HAP-1 (cell line): ENCODE data around the gene CD226.
"Not testable (repeated sequence)": the region's sequence is repeated elsewhere in the genome, so short reads cannot be mapped to it uniquely, and the experiment has no call there.

Experiments used
- DNase-seq, 2 experiments: peaks; one replicate each; pipeline ENCODE4 v3.0.0-alpha.2; 2016 to 2020; ENCODE audit warnings: low spot score in 2 of 2
- H3K27me3 ChIP-seq: fragments of 250-450 bp; sonication (Bioruptor Pico); 2 replicates; pipeline ENCODE4 v1.5.1; 2020; ENCODE audit warnings: low read depth, mild to moderate bottlenecking, moderate library complexity
- H3K36me3 ChIP-seq: fragments of 250-450 bp; sonication (Bioruptor Pico); replicated peaks from 2 replicates; pipeline ENCODE4 v1.5.1; 2020; ENCODE audit warnings: mild to moderate bottlenecking
- H3K4me1 ChIP-seq: fragments of 250-450 bp; sonication (Bioruptor Pico); 2 replicates; pipeline ENCODE4 v1.5.1; 2020; ENCODE audit warnings: mild to moderate bottlenecking
- H3K4me3 ChIP-seq: fragments of 250-450 bp; sonication (Bioruptor Pico); 2 replicates; pipeline ENCODE4 v1.5.1; 2020; ENCODE audit warnings: mild to moderate bottlenecking, moderate library complexity
- H3K9me3 ChIP-seq: fragments of 250-450 bp; sonication (Bioruptor Pico); 2 replicates; pipeline ENCODE4 v1.5.1; 2020; ENCODE audit warnings: mild to moderate bottlenecking, moderate library complexity
- in situ Hi-C: fragments of 300-500 bp; cut with MboI; formaldehyde crosslinking; loops from 3 replicates; pipeline ENCODE4 v1.14.3; 2020; ENCODE audit warnings: low sequenced_read_pairs, inconsistent platforms, mixed read lengths

CD226 gene

DNA sequence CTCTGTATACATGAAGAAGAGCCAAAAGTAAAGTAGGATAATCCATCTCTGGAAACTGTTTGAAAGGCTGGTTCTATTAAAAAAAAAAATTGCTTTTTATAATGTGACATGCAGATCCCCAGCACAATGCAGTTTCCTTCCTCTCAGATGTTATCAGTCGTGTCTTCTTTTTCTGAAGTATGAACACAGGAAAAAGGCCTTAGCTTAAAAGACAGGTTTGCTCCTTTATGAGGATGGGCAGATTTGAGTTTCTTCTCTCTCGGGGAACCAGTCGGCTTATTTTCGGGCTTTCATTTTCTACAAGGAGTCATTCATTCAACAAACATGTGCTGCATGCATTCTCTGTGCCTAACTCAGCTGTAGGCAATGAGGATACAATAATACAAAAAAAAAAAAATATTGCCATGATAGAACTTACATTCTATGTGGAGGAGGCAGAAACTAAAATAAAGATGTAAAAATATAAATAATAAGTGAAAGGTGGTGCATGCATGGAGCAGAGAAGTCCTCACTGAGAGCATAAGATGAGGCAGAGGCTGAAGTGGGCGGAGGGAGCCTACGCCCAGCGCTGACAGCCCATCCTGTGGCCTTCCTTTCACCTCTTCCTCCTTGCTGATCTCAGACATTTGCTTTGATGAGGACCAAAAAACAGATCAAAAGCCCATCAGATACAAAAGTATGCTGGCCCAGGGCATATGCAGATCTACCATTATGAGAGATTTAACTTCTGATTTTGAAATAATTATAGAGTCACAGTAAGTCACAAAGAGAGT lies at the start of gene CD226:
TSS of gene CD226 (minus strand) at position 513 of the 773 bp plus-strand sequence. CDS start at position 46, 467 bp downstream.
- Histone ChIP-seq H3K9me3 (no peaks in the 10 kb centered on the region), H3K27me3 (no peaks in the 10 kb centered on the region), H3K36me3 (no peaks in the 10 kb centered on the region), H3K4me3 (no peak within 1 kb of the TSS), H3K4me1 (no peaks in the 10 kb centered on the region)
- DNase-seq = no peak
- in situ Hi-C loops = no loop called here

DNA sequence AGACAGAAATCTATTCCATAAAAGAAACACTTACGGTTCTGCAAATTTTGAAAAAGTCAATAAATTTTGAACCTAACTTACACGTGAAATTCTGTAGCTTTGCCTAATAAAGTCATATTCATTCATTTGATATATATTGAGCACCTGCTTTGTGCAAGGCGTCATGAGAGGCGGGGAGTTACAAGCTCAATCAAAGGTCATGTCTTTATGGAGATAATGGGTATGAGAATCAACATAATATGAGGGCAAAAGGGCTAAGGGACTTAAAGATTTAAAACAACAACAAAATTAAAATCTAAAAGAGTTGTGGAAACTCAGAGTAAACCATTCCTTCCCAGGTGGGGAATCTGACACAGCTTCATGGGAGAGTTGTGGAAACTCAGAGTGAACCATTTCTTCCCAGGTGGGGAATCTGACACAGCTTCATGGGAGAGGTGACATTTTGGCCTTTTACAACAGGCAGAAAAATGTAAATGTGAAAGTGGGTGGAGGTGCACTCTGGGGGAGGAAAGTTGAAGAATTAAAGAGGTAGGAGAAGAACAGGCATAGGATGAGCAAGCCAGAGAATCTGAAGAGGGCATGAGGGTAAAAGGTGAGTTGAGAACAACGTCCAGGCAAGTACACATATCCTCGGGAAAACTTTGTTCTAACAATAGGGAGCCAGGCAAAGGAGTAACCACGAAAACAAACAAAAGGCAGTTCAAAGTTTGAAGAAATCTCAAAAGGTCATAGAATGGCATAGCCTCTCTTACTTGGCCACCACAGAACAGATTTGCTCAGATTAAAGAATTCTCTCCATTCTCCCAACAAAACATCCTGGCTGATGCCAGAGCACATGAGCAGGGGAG lies 49.5 kb upstream of the CD226 start:
- H3K27me3 ChIP-seq = no peaks in the 10 kb centered on the region
- no peak for DNase-seq
- no peaks in the 10 kb centered on the region for H3K9me3 ChIP-seq
- H3K4me3 ChIP-seq = no peak overlapping the region
- H3K36me3 ChIP-seq = no peaks in the 10 kb centered on the region
- no peaks in the 10 kb centered on the region for H3K4me1 ChIP-seq
- in situ Hi-C loops = no loop called here

DNA sequence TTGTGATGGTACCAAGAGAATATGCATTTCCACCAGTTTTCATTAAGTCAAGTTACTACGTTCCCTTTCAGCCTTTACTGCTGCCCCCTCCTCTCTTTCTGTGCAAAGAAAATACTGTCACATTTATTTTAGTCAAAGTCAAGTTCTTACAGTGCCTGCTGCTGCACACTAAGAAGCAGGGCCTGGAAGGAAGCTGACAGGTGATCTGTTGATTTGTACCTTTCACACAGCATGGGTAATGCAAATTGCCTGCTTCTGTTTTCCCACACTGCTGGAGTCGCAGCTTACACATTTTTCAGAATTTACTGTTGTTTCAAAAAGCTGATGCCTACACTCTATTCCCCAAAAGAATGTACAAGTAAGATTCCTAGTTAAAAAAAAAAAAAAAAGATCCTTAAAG lies 48.7 kb upstream of the CD226 start:
- no peaks in the 10 kb centered on the region for H3K36me3 ChIP-seq
- no peak for DNase-seq
- H3K27me3 ChIP-seq = no peaks in the 10 kb centered on the region
- H3K4me1 ChIP-seq = no peaks in the 10 kb centered on the region
- no peaks in the 10 kb centered on the region for H3K9me3 ChIP-seq
- H3K4me3 ChIP-seq = no peak overlapping the region
- in situ Hi-C loops = no loop called here

DNA sequence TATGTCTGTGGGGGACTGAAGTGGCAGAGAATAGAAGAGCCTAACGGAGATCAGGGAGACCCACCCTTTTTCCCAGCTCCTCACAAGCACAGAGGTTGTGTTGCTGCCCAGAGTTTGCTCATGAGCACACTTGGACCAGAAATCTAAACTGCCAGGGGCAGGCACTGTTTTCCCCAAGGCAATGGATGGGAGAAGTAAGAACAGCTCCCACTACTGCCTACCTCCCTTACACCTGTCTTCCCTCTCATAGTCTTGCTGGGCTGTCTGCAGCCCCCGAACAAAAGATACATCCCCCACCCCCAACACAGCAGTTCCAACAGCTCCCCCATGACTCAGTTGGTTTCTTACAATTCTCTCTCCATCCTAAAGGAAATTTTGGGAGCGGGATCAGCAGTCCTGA lies 48.1 kb upstream of the CD226 start:
- Histone ChIP-seq H3K36me3 (no peaks in the 10 kb centered on the region), H3K4me3 (no peak overlapping the region), H3K27me3 (no peaks in the 10 kb centered on the region), H3K9me3 (no peaks in the 10 kb centered on the region), H3K4me1 (no peaks in the 10 kb centered on the region)
- in situ Hi-C loops = no loop called here
- DNase-seq = no peak

DNA sequence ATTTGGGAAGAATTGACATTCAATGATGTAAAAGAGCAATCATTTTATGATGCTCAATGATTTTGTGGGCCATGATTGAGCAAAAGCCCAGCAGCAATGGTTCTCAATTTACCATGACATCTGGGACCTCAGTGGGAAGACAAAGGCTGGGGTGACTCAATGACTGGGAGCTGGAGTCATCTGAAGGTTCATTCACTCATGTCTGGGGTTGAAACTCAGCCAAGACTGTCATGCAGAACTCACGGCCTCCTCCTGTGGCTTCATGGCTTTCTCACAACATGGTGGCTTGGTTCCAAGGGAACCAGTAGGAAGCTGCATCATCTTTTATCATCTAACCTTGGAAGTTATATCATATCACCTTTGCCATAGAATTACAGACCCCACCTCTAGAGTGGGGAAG lies 45.1 kb upstream of the CD226 start:
- Histone ChIP-seq H3K4me1 (no peaks in the 10 kb centered on the region), H3K36me3 (no peaks in the 10 kb centered on the region), H3K9me3 (no peaks in the 10 kb centered on the region), H3K4me3 (no peak overlapping the region), H3K27me3 (no peaks in the 10 kb centered on the region)
- no peak for DNase-seq
- in situ Hi-C loops = no loop called here

DNA sequence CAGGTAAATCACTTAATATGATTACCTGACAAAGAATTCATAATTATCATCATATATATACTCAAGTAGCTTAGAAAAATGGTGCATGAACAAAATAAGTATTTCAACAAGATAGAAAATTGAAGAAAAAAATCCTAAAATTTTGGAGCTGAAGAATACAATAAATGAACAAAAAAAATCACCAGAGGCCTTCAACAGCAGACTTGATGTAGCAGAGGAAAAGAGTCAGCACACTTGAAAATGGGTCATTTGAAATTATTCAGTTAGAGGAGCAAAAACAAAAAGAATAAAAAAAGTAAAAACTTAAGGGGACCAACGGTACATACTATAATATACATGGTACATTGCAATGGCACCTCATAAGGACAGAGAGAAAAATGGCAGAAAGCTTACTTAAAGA lies 40.2 kb upstream of the CD226 start:
- no peaks in the 10 kb centered on the region for H3K27me3 ChIP-seq
- H3K4me3 ChIP-seq = no peak overlapping the region
- in situ Hi-C loops = no loop called here
- no peak for DNase-seq
- no peaks in the 10 kb centered on the region for H3K9me3 ChIP-seq
- H3K36me3 ChIP-seq = no peaks in the 10 kb centered on the region
- no peaks in the 10 kb centered on the region for H3K4me1 ChIP-seq

DNA sequence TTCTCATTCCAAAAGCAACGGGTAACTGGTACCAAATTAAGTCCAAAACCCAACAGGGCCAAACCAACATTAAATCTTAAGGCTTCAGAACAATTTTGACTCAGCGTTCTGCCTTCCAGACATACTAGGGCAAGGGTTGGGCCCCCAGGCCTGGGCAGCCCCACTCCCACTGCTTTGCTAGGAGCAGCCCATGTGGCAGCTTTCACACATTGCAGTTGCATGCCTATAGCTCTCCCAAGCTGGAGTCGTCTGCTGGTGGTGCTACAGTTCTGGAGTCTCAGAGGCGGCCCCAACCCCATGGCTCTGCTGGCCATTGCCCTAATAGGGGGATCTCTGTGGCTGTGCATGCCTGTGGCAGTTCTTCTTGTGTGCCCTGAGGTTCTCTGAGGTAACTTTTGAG lies 37.6 kb upstream of the CD226 start:
- H3K4me1 ChIP-seq = no peaks in the 10 kb centered on the region
- no peaks in the 10 kb centered on the region for H3K27me3 ChIP-seq
- no peak overlapping the region for H3K4me3 ChIP-seq
- H3K36me3 ChIP-seq = no peaks in the 10 kb centered on the region
- no peak for DNase-seq
- in situ Hi-C loops = no loop called here
- no peaks in the 10 kb centered on the region for H3K9me3 ChIP-seq

DNA sequence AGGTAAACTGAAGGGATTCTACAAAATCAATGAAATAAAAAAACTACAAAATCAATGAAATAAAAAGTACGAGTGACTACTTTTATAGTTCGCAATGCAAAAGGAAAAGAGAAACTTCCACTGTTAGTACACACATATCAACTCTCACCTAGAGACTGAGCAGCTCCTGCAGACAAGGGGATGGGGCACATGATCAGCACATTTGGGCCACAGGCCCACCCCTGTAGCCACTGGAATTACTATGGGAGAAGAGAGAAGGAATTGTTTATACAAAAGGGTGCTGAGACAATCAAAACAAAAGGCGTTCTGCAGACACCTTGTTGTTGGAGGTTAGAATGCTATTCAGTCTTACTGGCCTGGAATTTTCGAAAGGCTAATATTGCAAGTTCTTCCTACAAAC lies 34.7 kb upstream of the CD226 start:
- Histone ChIP-seq H3K4me1 (no peaks in the 10 kb centered on the region), H3K4me3 (no peak overlapping the region), H3K9me3 (no peaks in the 10 kb centered on the region), H3K36me3 (no peaks in the 10 kb centered on the region), H3K27me3 (no peaks in the 10 kb centered on the region)
- no peak for DNase-seq
- in situ Hi-C loops = no loop called here

DNA sequence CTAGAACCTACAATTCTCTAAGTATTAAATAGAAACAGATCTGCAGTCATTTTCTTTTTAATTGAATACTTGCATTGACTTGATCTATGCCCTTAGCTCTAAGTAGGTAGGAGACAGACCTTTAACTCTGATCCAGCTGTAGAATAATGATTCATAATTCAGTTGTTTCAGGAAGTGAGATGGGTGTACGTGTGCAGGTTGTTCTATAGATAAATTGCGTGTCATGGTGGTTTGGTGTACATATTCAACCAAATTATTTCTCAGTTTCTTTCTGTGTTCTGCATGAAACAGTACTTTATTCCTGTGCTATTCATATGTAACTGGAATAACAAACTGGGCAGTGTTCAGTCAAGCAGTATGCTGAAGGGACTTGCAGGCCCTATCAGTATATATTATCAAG lies 34.3 kb upstream of the CD226 start:
- Histone ChIP-seq H3K4me3 (no peak overlapping the region), H3K27me3 (no peaks in the 10 kb centered on the region), H3K36me3 (no peaks in the 10 kb centered on the region), H3K4me1 (no peaks in the 10 kb centered on the region), H3K9me3 (no peaks in the 10 kb centered on the region)
- DNase-seq = no peak
- in situ Hi-C loops = no loop called here

DNA sequence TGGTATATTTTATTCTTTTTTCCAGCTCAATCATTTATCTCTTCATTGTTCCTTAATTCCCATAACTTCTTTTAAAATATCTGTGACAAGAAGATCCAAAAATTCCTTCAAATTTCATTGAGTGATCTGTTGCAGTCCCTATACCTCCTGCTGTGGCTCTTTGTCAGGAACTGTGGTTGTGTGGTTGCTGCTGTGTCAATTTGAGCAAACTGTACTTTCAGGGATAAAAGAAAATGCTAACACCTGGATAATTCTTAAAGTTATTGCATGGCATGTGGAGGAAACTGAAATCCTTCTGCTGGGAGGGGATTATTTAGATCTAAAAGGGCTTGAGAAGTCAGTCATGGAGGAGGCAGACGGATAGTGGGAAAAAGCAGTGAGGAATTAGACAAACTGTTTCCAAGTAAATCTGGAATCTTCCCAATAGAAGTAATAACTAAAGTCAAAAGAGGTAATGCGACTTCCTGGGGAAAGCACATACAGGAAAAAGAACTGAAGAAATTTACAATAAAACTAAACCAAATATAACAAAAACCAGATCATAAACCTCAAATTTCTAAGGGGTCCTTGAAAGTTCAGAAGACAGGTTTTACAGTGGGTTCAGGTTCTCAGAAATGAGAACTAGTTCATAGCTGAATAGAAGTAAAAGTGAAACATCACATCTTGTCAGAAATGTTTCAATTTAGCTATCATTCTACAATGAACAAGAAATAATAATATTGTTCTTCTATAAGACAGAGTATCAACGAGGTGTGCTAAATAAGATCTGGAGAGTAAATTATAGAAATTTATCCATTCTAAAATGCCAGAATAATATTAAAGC lies 33.5 kb upstream of the CD226 start:
- Histone ChIP-seq H3K4me3 (no peak overlapping the region), H3K9me3 (no peaks in the 10 kb centered on the region), H3K27me3 (no peaks in the 10 kb centered on the region), H3K36me3 (no peaks in the 10 kb centered on the region), H3K4me1 (no peaks in the 10 kb centered on the region)
- DNase-seq = no peak
- in situ Hi-C loops = no loop called here

DNA sequence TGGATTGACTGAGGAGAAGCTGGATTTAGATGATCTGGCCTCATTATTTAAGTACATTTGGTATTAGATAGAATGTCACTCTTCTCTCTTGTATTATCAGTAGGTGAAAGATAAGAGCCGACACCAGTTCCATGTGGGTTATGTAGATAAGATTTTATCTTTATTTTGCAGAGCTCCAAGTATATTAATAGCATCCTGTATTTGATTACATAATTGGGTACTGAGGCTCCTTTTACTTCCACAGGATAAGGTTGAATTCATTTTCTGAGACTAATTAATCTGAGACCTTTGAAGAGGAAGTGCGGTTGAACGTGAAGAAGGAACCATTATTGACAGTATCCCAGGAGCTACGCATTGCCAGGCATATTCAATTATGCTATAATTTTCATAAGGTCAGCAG lies 32.8 kb upstream of the CD226 start:
- Histone ChIP-seq H3K4me1 (no peaks in the 10 kb centered on the region), H3K36me3 (no peaks in the 10 kb centered on the region), H3K9me3 (no peaks in the 10 kb centered on the region), H3K27me3 (no peaks in the 10 kb centered on the region), H3K4me3 (no peak overlapping the region)
- DNase-seq = no peak
- in situ Hi-C loops = no loop called here

DNA sequence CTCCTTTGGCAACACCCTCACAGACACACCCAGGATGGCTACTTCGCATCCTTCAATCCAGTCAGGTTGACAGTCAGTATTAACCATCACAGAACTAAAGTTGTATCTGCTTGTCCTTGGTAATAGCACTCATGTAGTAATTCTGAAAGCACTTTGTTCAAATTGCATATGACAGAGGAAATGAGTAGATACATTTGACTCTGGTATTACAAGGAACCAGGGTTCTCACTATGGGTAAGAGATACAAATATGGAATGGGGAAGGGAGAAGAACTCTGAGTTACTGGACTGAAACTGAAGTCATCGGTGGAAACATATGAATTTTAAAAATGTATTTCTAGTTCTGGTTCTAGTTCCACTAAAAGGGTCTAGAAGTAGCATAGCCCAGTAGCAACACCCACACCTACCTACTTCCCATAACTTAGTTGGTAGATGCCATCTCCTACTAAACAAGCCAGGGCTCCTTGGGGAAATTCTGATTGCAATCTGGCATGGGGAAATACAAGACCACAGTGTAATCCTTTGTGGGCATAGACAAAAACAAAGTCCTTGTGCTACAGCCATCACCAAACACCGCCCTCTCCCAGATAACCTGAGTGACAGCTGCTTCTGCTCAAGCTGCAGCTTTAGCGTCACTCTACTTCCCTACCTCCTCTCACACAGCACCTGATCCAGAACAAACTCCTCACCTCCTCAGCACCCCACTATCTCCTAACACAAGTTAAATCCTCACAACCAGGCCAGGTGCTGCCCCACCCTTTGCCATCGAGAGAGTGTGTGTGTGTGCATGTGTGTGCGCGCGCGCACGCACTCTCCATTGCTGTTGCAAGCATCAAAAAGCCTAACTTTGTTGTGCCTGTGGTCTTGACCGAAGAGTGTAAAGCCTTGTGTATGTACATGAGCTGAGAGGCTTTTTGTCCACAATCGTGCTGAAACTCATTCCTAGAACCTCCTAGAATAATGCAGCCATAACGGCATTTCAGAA lies 31.4 kb upstream of the CD226 start:
- Histone ChIP-seq H3K27me3 (no peaks in the 10 kb centered on the region), H3K9me3 (no peaks in the 10 kb centered on the region), H3K4me1 (no peaks in the 10 kb centered on the region), H3K36me3 (no peaks in the 10 kb centered on the region), H3K4me3 (no peak overlapping the region)
- DNase-seq = no peak
- in situ Hi-C loops = no loop called here

DNA sequence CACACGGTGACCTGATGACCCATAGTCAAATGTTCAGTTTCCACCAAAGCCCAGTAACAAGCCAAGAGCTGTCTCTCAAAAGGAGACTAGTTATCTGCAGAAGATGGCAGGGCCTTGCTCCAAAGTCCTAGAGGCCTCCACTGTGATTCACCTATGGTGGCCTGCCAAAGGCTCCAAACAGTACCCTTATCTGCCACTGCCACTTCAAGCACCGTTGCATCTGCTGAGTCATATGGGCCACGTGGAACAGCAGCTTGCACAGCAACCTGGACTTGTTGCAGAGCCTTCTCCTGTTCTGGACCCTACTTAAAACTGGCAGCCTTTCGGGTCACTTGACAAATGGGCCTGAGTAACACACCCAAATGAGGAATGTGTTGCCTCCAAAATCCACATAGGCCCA lies 27.6 kb upstream of the CD226 start:
- H3K4me3 ChIP-seq, H3K36me3 ChIP-seq, in situ Hi-C loops, DNase-seq, H3K4me1 ChIP-seq, H3K27me3 ChIP-seq, H3K9me3 ChIP-seq: not testable (repeated sequence)
